ENCODE measurements around the gene CUX1.
"Not testable (repeated sequence)": the region's sequence is repeated elsewhere in the genome, so short reads cannot be mapped to it uniquely, and the experiment has no call there.

The CUX1 gene

GRCh38 chr7:101824440-101824839, 7.0 kb downstream of the CUX1 start:
- no peak for DNase-seq

- no peak for DNase-seq
Measured at GRCh38 chr7:101826081-101826835, 8.8 kb downstream of the CUX1 start.

- no peak for DNase-seq
Measured at GRCh38 chr7:101828301-101829020, 11.0 kb downstream of the CUX1 start.

GRCh38 chr7:101829374-101829773, 11.9 kb downstream of the CUX1 start:
- DNase-seq = no peak

GRCh38 chr7:101829821-101830220, 12.4 kb downstream of the CUX1 start:
- DNase-seq = no peak

GRCh38 chr7:101831396-101831795, 14.0 kb downstream of the CUX1 start:
- not testable (repeated sequence) for DNase-seq

GRCh38 chr7:101832205-101832631, 14.8 kb downstream of the CUX1 start:
- DNase-seq = no peak

GRCh38 chr7:101832685-101833375, 15.4 kb downstream of the CUX1 start:
- no peak for DNase-seq

GRCh38 chr7:101833799-101834198, 16.4 kb downstream of the CUX1 start:
- no peak for DNase-seq

GRCh38 chr7:101835136-101835535, 17.7 kb downstream of the CUX1 start:
- DNase-seq = no peak

- not testable (repeated sequence) for DNase-seq
Measured at GRCh38 chr7:101837433-101837832, 20.0 kb downstream of the CUX1 start.

GRCh38 chr7:101838837-101839483, 21.5 kb downstream of the CUX1 start:
- DNase-seq = no peak

GRCh38 chr7:101841328-101841727, 23.9 kb downstream of the CUX1 start:
- DNase-seq = no peak

- no peak for DNase-seq
Measured at GRCh38 chr7:101843293-101844271, 26.2 kb downstream of the CUX1 start.

- no peak for DNase-seq
Measured at GRCh38 chr7:101845974-101846373, 28.5 kb downstream of the CUX1 start.

GRCh38 chr7:101846800-101847538, 29.5 kb downstream of the CUX1 start:
- DNase-seq = no peak

- peak; percentile 4 for DNase-seq
Measured at GRCh38 chr7:101848208-101848951, 31.0 kb downstream of the CUX1 start.

GRCh38 chr7:101849314-101849713, 31.9 kb downstream of the CUX1 start:
- DNase-seq = not testable (repeated sequence)

GRCh38 chr7:101852364-101852763, 34.9 kb downstream of the CUX1 start:
- not testable (repeated sequence) for DNase-seq

- no peak for DNase-seq
Measured at GRCh38 chr7:101853684-101854083, 36.3 kb downstream of the CUX1 start.
